Heart left ventricle (tissue), 13 donors: Measurements from ENCODE around the gene SEC24C.
"Not testable (repeated sequence)": the region's sequence is repeated elsewhere in the genome, so short reads cannot be mapped to it uniquely, and the experiment has no call there.

Source experiments
- POLR2A ChIP-seq, 2 donors: fragments of 450-650 bp; IDR thresholded peaks; one replicate each; pipeline ENCODE4 v1.6.1; 2017; ENCODE audit warnings: antibody characterized with exemption in 2 of 2, mild to moderate bottlenecking in 2 of 2, moderate library complexity in 2 of 2
- TF ChIP-seq, protein P1 (sequence below), 12 donors: fragments of 200-600 bp; sonication (generic) in 4 of 12; IDR thresholded peaks; one replicate each; pipeline versions ENCODE4 v1.5.0 to v1.8.0; 2018 to 2022; ENCODE audit warnings: antibody characterized with exemption in 12 of 12, mild to moderate bottlenecking in 5 of 12
- donor health status: ischemic (EF 13 %, LVEDD 7.1; RV severe dilation, severe dysfunction).
- donor health status: DM: no; HTN: yes; CAD: no.
- donor health status: DM: no; HTN: no; CAD: no.
- donor health status: ischemic (EF 25% LVEDD 6.9; RV normal size, moderate dysfunction).
- donor health status: ischemic (EF 25% LVEDD 5.7; RV mildly dilated, moderate dysfunction).
- donor health status: ischemic (EF 35%, LVEDD 5.7; RV mildly dilated, moderate dysfunction).
- donor health status: nonischemic (EF 11% LVEDD 7.7; RV severe dilation, severe dysfunction).
- donor health status: DM: yes; HTN: yes; CAD: no.
- donor health status: PGD.
- donor health status: ischemic (EF 29% LVEDD 5.4; RV normal size, mild dysfunction).
- donor health status: nonischemic (EF 23%, LVEDD 6.1; RV moderate dilation, normal function).

DNA sequence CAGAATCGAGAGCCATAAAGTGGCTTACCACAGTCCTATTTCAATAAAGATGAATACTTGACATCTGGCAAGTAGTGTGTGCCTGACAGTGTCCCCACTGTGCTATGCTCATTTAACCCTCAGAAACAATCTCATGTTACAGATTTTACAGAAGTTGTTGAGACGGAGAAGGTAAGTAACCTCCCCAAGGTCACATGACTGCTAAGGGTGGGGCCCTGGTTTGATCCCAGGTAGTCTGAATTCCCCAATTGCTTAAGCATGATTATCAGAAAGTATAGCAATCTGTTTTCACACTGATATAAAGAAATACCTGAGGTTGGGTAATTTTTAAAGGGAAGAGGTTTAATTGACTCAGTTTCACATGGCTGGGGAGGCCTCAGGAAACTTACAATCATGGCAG, 45.4 kb upstream of the SEC24C start:
- TF ChIP-seq, protein P1, sequence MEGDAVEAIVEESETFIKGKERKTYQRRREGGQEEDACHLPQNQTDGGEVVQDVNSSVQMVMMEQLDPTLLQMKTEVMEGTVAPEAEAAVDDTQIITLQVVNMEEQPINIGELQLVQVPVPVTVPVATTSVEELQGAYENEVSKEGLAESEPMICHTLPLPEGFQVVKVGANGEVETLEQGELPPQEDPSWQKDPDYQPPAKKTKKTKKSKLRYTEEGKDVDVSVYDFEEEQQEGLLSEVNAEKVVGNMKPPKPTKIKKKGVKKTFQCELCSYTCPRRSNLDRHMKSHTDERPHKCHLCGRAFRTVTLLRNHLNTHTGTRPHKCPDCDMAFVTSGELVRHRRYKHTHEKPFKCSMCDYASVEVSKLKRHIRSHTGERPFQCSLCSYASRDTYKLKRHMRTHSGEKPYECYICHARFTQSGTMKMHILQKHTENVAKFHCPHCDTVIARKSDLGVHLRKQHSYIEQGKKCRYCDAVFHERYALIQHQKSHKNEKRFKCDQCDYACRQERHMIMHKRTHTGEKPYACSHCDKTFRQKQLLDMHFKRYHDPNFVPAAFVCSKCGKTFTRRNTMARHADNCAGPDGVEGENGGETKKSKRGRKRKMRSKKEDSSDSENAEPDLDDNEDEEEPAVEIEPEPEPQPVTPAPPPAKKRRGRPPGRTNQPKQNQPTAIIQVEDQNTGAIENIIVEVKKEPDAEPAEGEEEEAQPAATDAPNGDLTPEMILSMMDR (IDR thresholded peaks at IDR 0.05): not testable (repeated sequence)
- not testable (repeated sequence) for TF ChIP-seq POLR2A (IDR thresholded peaks at IDR 0.05)
